ENCODE data around the gene RAB24.

Gene RAB24

DNA sequence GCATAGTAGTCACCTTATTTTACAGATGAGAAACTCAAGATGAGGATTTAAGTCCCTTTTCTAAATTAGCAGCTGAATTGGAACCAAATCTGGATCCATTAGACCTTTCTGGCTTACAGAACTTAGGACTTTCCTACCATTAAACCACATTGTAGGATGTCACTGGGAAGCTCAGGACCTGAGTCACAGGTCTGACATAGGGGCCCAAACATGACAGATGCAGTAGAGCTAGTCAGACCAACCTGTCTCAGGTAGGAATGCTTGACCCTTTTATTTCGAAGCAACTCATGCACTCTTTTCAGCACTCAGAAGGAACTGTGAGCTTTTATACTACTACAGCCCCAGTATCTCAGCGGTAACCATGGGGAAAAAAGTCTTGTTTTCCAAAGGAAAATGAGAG is 2.6 kb downstream of the RAB24 start:
- no peak overlapping the region for H3K4me3 ChIP-seq (ENCODE audit: control insufficient read depth, low read depth, low read length)

DNA sequence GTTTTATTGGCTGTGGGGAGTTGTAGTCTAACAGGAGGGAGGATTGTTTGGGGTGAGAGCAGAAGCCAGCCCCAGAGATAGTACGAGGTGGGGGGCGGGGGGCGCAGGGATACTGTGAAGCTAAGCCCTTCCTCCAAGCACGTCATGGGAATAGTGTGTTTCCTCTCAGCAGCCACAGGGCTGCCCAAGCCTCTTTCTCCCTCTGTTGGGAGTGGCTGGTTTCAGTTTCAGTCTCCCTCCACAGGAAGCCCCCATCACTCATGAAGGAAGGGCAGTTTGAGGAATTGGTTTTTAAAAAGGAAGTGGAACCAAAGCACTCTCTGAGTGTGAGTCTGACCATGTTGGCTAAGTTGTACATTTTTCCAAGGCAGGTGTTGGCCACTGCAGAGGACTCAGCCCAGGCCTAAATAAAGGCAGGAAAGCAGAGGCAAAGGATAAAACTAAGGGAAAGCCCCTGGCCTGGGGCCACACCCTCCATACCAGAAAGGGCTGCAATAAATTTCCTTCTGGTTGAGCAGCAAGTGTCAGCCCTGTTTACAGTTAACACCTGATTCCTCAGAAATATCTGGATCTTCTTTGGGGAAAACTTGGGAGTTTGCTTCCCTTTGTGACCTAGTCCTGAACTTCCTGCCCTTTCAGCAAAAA is 3.2 kb downstream of the RAB24 start:
- TF ChIP-seq, protein P1, sequence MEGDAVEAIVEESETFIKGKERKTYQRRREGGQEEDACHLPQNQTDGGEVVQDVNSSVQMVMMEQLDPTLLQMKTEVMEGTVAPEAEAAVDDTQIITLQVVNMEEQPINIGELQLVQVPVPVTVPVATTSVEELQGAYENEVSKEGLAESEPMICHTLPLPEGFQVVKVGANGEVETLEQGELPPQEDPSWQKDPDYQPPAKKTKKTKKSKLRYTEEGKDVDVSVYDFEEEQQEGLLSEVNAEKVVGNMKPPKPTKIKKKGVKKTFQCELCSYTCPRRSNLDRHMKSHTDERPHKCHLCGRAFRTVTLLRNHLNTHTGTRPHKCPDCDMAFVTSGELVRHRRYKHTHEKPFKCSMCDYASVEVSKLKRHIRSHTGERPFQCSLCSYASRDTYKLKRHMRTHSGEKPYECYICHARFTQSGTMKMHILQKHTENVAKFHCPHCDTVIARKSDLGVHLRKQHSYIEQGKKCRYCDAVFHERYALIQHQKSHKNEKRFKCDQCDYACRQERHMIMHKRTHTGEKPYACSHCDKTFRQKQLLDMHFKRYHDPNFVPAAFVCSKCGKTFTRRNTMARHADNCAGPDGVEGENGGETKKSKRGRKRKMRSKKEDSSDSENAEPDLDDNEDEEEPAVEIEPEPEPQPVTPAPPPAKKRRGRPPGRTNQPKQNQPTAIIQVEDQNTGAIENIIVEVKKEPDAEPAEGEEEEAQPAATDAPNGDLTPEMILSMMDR (IDR thresholded peaks at IDR 0.05; ENCODE audit: control insufficient read depth, insufficient read depth, low read depth, low read length, missing control alignments) = no peak
- H3K4me3 ChIP-seq (ENCODE audit: control insufficient read depth, low read depth, low read length) = no peak overlapping the region
- DNase-seq (ENCODE audit: low read depth) = no peak

More for the DNA sequence above, 2.6 kb downstream of the RAB24 start:
- TF ChIP-seq, protein P1 (IDR thresholded peaks at IDR 0.05; ENCODE audit: control insufficient read depth, insufficient read depth, low read depth, low read length, missing control alignments) = no peak
- DNase-seq (ENCODE audit: low read depth) = no peak

DNA sequence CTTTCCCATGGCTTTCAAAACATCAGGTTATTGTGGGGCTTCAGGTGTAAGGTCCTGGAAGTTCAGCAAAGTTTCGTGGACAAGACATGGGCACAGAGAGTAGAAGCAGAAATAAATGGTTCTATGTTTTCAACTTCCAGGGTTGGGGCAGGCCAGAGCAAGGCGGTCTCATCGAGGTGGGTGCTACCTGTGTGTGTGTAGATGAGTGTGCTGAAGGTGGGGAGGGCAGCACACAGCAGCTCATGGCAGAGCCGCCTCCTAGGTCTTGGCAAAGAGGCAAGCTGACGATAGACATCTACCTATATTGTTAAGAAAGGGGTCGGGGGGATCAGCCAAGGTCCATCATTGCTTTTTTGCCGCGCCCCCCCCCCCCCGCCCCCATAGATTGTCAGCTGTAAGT is 3.8 kb downstream of the RAB24 start:
- no peak for DNase-seq (ENCODE audit: low read depth)
- TF ChIP-seq, protein P1 (IDR thresholded peaks at IDR 0.05; ENCODE audit: control insufficient read depth, insufficient read depth, low read depth, low read length, missing control alignments) = no peak
- no peak overlapping the region for H3K4me3 ChIP-seq (ENCODE audit: control insufficient read depth, low read depth, low read length)

DNA sequence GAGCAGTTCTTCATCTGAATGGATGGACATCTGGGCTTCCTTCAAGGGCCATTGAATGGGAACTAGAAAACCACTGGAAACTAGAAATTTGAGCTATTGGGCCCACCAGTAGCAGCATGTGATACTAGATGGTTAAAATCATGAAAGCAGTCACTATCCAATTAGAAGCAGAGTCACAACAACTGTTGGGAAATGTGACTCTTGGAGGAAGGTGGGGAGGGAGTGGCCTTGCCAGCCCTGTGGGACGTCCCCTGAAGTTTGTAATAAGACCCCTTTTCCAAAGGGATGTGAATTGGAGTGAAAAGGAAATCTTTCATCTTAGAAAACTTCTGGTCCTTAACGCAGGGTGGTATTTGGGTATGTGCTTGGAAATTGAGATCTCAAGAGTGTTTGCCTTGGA is 5.6 kb downstream of the RAB24 start:
- DNase-seq (ENCODE audit: low read depth) = no peak

DNA sequence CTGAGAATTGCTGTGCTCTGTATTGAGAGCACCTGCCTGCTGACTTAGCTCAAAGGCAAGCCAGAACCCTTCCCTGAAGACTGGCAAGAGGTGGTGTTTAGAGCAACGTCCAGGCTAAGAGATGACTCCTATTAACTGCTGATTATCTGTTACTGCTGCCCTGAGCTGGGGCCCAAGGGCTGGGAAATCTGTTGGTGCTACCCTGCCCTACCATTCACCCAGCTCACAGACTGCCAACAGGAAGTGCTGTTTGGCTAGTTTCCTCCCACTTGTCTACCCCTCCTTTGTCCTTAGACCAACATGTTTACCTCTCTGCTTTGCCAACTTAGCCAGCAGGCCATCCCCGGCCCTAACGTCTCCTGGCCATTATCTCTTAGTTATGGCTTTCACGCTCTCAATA is 6.9 kb downstream of the RAB24 start:
- no peak for DNase-seq (ENCODE audit: low read depth)
- H3K4me3 ChIP-seq (ENCODE audit: control insufficient read depth, low read depth, low read length) = no peak overlapping the region
- TF ChIP-seq, protein P1 (IDR thresholded peaks at IDR 0.05; ENCODE audit: control insufficient read depth, insufficient read depth, low read depth, low read length, missing control alignments) = no peak

More for the DNA sequence above, 5.6 kb downstream of the RAB24 start:
- H3K4me3 ChIP-seq (ENCODE audit: control insufficient read depth, low read depth, low read length) = no peak overlapping the region
- TF ChIP-seq, protein P1 (IDR thresholded peaks at IDR 0.05; ENCODE audit: control insufficient read depth, insufficient read depth, low read depth, low read length, missing control alignments) = no peak

DNA sequence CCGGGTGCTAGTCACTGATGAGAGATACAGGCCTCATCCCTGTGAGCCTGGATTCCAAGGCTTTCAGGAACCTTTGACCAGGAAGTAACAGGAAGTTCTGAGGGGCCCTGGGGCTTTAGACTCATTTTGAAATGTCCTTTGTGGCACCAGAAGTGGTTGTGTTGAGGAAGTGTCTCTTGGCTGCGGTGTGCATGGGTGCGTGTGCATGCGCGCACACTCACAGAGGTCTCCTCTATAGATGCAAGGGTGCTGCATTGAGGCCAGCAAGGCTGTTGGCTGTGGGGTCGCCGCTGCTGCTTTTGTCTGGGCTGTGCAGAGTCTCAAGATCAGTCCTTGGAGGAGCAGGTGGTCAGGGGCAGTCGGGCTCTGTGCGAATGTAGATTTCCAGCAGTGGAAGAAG is 7.6 kb downstream of the RAB24 start:
- H3K4me3 ChIP-seq (ENCODE audit: control insufficient read depth, low read depth, low read length) = no peak overlapping the region
- no peak for DNase-seq (ENCODE audit: low read depth)
- TF ChIP-seq, protein P1 (IDR thresholded peaks at IDR 0.05; ENCODE audit: control insufficient read depth, insufficient read depth, low read depth, low read length, missing control alignments) = no peak
